CD4-positive, alpha-beta T cell treated with Interleukin-17A for 4 hours (primary cell): ENCODE data around the gene DHRS1.
"Not testable (repeated sequence)": the region's sequence is repeated elsewhere in the genome, so short reads cannot be mapped to it uniquely, and the experiment has no call there.

Experiments
- DNase-seq: peaks from one replicate; pipeline ENCODE4 v3.0.0-alpha.2; 2020; ENCODE audit warnings: mixed read lengths

Gene DHRS1

DNA sequence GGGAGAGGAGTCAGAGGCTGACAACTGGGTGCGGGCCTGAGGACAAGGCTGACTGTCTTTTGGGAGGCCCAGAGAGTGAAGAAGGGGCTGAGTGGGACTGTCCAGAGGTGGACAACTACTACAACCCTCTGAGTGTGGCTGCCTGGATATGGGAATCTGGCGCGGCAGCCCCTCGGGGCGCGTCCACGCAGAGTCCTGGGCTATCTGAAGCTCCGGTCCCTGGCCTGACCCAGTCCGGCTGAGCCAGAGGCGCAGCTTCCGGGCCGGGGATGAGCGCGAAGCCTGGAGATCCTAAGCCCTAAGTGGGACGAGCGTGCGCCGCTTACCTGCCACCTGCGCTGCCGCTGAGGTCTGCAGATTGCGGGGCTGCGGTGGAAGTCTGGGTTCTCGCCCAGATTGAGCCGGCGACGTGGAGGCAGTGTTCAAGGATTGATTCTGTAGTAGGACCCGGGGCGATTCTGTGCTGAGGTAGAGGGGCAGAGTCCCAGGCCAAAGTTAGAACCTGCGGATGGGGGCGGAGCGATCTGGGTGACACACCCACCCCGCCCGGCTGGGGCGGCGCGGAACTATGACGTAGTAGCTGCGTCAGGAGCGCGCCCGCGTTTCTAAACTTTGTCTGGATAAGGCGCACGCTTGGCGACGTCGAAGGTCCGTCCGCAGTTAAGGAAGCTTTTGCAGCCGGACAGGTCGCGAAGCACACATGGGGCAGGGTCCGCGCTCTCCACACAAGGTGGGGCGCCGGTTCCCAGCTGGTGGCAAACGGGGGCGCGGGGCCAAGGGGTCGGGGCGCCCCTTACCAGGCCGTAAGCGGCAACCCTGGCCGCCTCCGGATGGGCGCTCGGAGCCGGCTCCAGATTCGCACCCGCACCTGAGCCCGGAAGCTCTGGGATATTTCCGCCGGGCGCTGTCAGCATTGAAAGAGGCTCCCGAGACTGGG lies at the start of gene DHRS1, which contains the start of gene NOP9:
TSS of gene DHRS1 (minus strand) at position 526 of the 937 bp plus-strand sequence. CDS start 674 bp downstream, outside the sequence.
TSS of gene NOP9 (plus strand) at position 596 of the 937 bp plus-strand sequence. CDS start at position 701, 105 bp downstream.
- peak; percentile 94 for DNase-seq

DNA sequence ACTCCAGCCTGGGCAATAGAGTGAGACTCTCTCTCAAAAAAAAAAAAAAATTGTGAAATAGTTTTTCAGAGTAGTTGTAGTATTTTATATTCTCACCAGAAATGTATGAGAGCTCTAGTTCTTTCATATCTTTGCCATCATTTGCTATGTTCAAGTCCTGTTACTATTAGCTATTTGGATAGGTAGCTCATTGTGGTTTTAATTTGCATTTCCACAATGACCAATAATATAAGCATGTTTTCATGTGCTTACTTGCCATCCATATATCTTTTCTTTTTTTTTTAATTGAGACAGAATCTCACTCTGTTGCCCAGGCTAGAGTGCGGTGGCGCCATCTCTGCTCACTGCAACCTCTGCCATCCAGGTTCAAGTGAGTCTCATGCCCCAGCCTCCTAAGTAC lies 48.6 kb upstream of the DHRS1 start:
- no peak for DNase-seq

DNA sequence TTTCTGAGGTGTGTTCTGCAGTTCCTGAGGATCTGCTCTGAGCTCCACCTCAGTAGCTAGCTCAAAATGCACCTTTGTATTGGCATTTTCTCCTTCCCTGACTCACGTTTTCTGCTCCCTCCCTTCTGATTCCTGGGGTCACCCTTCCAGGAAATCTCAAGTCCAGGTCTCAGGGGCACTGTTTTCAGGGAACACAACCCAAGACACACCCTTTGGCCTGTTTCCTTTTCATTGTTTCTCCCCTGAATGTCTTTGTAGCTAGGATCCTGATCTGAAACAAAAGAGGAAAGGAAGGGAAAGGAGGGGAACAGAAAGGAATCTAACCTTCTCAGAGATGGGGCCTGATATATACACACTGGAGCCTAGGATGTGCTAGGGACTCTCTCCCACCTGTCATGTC lies 47.6 kb upstream of the DHRS1 start:
- no peak for DNase-seq

DNA sequence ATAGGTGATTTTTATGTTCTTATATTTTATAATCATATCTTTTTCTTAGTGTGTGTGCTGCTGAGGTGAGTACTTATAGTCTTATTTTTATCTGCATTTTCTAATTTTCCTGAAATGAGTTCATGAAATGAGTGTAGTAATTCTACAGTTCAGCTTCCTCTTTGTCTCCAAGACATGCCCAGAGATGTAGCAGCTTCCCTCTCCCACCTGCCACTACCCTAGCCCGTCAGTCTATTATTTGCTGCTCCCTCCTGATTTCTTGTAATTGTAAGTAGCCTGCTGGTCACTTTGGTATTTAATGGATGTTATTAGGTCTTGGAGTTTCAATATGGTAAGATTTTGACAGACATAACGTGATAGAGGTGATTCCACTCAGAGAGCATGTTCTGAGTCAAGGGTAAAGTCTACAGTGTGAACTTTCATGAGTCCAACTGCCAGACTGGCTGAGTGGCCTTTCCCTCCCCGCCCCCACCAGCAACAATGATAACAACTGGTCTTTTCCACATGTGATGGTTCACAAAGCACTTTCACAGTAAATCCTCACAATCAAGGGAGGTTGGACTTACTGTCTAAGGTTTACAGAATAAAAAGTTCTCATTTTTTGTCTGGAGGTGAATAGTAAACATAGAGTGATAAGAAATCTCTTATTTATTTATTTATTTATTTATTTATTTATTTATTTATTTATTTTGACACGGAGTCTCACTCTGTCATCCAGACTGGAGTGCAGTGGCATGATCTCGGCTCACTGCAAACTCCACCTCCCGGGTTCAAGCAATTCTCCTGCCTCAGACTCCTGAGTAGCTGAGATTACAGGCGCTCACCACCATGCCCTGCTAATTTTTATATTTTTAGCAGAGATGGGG lies 44.4 kb upstream of the DHRS1 start:
- DNase-seq, result no peak

DNA sequence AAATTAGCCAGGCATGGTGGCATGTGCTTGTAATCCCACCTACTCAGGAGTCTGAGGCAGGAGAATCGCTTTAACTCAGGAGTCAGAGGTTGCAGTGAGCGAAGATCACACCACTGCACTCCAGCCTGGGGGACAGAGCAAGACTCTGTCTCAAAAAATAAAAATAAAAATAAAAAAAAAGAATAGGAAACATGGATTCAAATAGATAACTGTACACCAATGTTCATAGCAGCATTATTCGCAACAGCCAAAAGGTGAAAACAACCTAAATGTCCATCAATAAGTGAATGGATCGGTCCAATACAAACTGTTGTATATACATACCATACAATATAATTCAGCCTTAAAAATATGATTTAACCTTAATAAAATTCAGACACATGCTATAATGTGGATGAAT lies 43.3 kb upstream of the DHRS1 start:
- no peak for DNase-seq

DNA sequence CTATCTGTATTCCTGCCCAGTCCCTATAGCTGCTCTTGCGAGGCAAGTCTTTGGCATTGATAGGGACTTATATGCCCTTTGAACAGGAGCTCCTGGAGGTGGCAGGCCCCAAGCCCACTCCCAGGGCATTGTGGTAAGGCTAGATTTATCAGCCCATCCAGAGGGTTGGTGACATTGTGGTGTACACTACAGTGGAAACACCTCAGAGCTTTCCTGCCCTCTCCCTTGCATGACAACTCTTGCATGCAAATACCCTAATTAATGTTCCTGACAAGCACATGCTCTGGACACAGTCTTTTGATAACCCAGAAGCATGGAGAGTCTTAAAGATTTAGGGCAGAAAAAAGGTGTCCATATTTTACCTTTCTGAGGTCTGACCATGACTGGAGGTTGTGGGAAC lies 41.0 kb upstream of the DHRS1 start:
- DNase-seq, result no peak

- peak; percentile 85 for DNase-seq
These were observed 39.9 kb upstream of the DHRS1 start, which contains the start of gene RIPK3 for GRCh38 chr14:24339284-24340151. RIPK3 (minus strand) TSS chr14:24339991; CDS start chr14:24339826, 165 bp downstream.

- DNase-seq, result no peak
These were observed 39.3 kb upstream of the DHRS1 start for GRCh38 chr14:24338843-24339242.

DNA sequence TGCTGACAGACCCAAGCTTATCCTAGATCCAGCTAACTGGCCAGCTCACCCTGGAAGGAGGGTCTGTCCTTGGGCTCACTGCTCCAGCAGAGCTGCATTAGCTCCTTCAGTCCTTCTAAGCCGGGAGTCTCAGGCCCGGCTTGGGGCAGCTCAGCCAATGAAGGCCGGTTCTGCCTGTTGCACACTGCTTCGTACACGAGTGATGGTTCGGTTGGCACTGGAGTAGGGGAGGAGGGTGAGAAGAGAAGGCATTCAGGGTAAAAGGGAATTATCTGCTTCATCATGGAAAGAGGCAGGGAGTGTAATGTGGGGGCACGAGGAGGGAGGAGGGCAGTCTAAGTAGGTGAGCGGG lies 38.2 kb upstream of the DHRS1 start:
- no peak for DNase-seq

GRCh38 chr14:24337144-24337823 lies 37.7 kb upstream of the DHRS1 start:
- DNase-seq, result no peak

DNA sequence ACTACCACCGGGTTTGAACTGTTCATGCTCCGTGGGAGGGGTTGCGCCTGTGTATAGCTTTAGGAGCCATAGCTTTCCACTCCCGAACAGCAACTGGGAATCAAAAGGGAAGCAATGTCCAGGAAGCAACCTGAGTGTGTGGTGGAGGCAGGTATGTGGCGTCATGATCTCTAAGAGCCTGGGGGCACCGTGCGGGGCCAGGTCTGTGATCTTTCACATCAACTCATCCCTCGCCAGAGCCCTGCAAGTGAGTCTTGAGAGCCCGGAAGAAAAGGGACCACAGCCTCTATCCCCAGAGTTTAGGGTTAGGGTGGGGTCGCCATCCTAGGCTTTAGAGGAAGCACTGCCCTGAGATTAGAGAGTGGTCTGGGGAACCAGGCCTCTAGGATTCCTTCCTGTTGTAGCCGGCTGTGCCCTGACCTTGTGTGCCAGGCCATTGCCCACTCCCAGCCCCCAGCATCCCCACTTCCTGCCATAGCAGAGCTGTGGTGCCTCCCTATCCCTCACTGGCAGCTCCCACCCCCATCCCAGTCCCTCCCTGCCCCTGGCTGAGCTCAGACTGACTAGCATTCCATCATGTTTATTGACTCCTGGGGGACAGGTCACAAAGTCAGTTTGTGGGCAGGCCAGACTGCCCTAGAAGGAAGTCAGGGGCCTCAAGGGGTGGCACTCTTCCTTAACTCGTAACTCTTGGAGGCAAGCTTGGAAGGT lies 36.0 kb upstream of the DHRS1 start:
- DNase-seq, result no peak

GRCh38 chr14:24334431-24335291 lies 35.1 kb upstream of the DHRS1 start, which contains the start of gene ADCY4:
ADCY4 (minus strand) TSS chr14:24335071; CDS start chr14:24334652, 419 bp downstream.
- peak; percentile 38 for DNase-seq

DNA sequence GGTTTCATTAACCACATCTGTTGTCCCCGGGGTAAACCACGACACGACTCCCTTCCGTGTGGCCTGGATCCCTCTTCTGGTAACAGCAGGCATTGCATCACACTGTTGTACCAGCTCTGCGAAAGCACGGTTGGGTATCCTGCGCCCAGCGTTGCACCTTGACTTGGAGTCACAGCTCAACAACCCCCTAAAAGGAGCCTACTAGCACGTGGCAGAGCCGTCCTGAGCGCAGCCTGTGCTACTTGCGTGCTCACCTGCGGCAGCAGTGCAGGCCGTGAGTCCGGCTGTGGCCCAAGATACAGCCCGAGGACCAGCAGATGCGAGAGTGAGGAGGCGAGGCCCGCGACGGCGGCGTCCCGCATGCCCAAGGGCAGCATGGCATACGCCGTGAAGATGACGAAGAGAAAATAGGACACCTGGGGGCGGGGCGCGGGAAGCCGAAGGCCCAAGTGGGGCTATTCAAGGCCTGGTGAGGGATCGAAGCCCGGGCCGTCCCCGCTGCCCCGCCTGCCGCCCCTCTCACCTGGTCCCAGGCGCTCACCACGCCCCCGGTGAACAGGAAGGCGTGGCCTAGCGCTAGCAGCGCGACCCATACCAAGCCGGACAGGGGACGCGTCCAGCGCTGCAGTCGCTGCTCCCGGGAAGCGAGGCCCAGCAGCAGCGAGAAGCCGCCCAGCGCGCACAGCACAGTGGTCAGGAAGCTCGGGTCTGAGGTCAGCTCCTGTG lies 32.9 kb upstream of the DHRS1 start:
- DNase-seq, result peak; percentile 87

- DNase-seq, result no peak
These were observed 32.2 kb upstream of the DHRS1 start for GRCh38 chr14:24331731-24332267.

DNA sequence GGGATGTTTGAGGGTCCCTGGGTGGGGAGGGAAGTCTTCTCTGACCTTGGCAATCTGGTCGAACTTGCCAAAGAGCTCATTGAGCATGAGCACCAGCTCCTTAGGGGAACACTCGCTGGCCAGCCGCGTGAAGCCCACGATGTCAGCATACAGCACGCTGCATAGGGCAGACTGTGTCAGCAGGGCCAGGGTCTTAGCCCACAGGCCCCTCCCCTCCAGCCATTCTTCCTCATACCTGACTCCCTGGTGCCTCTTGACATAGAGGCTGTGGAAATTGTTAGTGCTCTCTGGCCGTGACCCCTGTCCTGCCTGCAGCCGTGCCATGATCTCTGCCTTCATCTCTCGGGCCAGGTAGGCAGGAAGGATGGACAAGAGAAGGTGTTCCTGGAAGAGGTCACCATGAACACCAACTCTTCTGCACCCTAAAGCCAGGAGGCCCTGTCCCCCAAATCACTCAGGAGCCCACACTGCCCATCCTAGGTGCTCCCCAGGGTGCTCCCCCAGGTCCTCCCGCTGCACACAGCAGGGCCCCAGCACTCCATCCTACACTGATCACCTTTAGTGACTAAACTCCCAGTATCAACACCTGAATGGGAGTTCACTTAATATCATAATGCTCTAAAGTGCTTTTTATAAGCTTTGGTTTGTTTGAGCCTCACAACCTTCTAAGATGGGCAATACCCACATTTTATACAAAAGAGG lies 31.5 kb upstream of the DHRS1 start:
- DNase-seq, result no peak

DNA sequence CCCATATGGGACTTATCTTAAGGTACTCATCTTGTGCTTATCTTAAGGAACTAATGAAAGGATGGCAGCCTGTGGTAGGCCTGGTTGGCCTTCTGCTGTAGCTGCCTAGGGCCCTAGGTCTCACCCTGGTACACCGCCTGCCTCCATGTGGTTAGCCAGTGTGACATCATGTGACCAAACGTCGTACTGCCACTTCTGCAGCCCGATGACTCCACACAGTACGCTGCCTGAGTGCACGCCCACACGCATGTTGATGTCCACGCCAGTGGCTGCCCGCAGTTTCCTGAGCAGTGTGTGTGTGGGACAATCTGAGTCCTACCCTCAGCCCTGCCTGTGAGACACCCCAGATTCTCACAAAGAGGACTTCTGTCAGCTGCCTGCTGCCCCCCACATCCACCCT lies 30.2 kb upstream of the DHRS1 start:
- peak; percentile 56 for DNase-seq

DNA sequence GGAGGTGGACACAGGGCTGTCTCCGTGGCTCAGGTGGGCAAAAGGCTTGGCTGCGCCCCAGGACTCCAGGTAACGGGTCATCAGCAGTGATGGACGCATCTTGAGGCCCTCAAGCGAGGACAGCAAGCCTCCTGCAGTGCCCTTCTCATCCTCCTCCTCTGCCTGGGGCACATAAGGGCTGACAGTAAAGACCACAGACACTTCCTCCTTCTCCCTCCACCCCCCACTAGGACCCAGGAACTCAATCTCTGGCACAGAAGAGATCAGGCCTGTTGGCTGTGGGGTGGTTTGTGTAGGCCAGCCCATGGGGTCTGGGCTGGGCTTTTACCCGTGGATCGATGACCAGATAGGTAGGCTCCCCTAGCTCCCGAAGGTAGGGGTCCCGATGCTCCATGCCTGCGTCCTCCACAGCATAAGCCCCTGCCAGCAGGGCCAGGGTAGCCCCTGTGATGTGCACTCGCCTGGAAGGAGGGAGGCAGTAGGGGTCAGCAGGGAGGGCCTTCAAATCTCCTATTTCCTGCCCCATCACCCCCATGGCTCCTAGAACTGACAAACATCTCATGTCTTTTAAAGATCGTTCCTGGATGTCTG lies 29.6 kb upstream of the DHRS1 start:
- no peak for DNase-seq

DNA sequence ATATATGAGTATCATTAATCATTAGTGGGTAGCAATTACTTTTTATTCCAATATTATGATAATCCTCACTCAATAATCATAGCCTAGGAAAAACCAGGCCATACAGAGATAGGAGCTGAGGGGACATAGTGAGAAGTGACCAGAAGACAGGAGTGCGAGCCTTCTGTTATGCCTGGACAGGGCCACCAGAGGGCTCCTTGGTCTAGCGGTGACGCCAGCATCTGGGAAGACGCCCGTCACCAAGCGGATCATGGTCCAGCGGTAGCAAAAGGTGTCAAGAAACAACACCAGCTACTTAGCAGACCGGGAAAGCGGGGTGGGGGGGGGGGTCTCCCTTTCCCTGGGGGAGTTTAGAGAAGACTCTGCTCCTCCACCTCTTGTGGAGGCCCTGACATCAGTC lies 28.3 kb upstream of the DHRS1 start:
- DNase-seq, result not testable (repeated sequence)
